IgD-negative memory B cell (primary cell): ENCODE data around the gene LRRC45. TPM values are rescaled to one million over a fixed set of nuclear protein-coding genes. Genes with fewer than 3 reads are reported as not detected.

Source experiments
- H3K27ac Mint-ChIP-seq, 3 donors: one replicate each; pipeline ENCODE4 v1.8.0; 2020 to 2022; ENCODE audit warnings: mild to moderate bottlenecking in 3 of 3, mixed read lengths in 3 of 3, moderate library complexity in 1 of 3
- H3K27me3 Mint-ChIP-seq: one replicate; pipeline ENCODE4 v1.8.0; 2021; ENCODE audit warnings: mixed read lengths
- H3K36me3 Mint-ChIP-seq: one replicate; pipeline ENCODE4 v1.8.0; 2020; ENCODE audit warnings: mild to moderate bottlenecking, mixed read lengths
- H3K4me1 Mint-ChIP-seq, 3 donors: one replicate each; pipeline ENCODE4 v1.8.0; 2020 to 2022; ENCODE audit warnings: mixed read lengths in 3 of 3, mild to moderate bottlenecking in 1 of 3
- H3K4me3 Mint-ChIP-seq, 4 donors: one replicate each; pipeline ENCODE4 v1.8.0; 2020 to 2022; ENCODE audit warnings: mild to moderate bottlenecking in 4 of 4, mixed read lengths in 4 of 4, moderate library complexity in 3 of 4
- H3K9me3 Mint-ChIP-seq, 3 donors: one replicate each; pipeline ENCODE4 v1.8.0; 2020 to 2021; ENCODE audit warnings: mixed read lengths in 3 of 3, mild to moderate bottlenecking in 1 of 3
- polyA plus RNA-seq: library from polyadenylated mRNA; unstranded; fragments of 300-500 nt; fragmentation: Illumina TruSeq; gene quantifications from one replicate; pipeline ENCODE4 v1.2.3, GENCODE V29; 2021

The LRRC45 gene
- polyA plus RNA-seq, 1 donor from 2014 or later, result 5.3 TPM

DNA sequence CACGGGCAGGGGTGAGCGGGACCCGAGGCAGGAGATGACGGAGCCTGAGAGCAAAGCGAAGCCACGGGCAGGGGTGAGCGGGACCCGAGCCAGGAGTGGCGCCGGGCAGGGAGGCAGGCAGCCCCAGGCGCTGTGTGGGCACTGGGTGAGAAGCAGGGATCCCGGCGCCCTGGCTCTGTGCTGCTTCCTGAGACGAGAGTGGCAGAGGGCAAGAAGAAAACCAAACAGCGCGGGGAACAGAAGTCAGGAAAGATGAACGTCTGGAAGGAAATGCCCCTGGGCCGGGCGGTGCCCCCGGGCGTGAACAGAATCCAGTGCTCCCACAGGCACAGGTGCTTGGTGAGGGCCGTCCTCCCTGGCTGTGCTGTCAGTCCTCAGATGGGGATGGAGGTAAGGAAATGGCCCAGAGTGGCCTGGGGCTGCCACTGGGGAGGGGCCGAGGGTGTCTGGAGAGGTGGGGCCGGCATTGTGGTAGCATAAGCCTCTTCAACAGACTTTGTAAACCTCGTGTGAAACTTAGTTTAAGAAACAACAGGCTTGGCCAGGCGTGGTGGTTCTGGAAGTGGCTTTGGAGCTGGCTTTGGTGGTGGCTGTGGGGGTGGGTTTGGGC lies 35.8 kb upstream of the LRRC45 start:
- H3K4me1 Mint-ChIP-seq, result peaks cover 2 to 9% (median 4%) of the 10 kb centered on the region in 3 donors
- H3K36me3 Mint-ChIP-seq, result peaks cover 3% of the 10 kb centered on the region
- H3K9me3 Mint-ChIP-seq, result no peaks in the 10 kb centered on the region
- no peak overlapping the region for H3K27ac Mint-ChIP-seq
- no peaks in the 10 kb centered on the region for H3K27me3 Mint-ChIP-seq
- H3K4me3 Mint-ChIP-seq, result no peak overlapping the region

GRCh38 chr17:81990836-81991683 lies 32.0 kb upstream of the LRRC45 start:
- Mint-ChIP-seq H3K36me3 (no peaks in the 10 kb centered on the region), H3K4me1 (peaks cover 0 to 7% (median 0%) of the 10 kb centered on the region in 3 donors), H3K9me3 (no peaks in the 10 kb centered on the region), H3K27me3 (no peaks in the 10 kb centered on the region), H3K4me3 (no peak overlapping the region), H3K27ac (no peak overlapping the region)

GRCh38 chr17:81991684-81992305 lies 31.3 kb upstream of the LRRC45 start:
- Mint-ChIP-seq H3K36me3 (no peaks in the 10 kb centered on the region), H3K4me3 (no peak overlapping the region), H3K27ac (no peak overlapping the region), H3K4me1 (peaks cover 0 to 7% (median 0%) of the 10 kb centered on the region in 3 donors), H3K9me3 (no peaks in the 10 kb centered on the region), H3K27me3 (no peaks in the 10 kb centered on the region)

DNA sequence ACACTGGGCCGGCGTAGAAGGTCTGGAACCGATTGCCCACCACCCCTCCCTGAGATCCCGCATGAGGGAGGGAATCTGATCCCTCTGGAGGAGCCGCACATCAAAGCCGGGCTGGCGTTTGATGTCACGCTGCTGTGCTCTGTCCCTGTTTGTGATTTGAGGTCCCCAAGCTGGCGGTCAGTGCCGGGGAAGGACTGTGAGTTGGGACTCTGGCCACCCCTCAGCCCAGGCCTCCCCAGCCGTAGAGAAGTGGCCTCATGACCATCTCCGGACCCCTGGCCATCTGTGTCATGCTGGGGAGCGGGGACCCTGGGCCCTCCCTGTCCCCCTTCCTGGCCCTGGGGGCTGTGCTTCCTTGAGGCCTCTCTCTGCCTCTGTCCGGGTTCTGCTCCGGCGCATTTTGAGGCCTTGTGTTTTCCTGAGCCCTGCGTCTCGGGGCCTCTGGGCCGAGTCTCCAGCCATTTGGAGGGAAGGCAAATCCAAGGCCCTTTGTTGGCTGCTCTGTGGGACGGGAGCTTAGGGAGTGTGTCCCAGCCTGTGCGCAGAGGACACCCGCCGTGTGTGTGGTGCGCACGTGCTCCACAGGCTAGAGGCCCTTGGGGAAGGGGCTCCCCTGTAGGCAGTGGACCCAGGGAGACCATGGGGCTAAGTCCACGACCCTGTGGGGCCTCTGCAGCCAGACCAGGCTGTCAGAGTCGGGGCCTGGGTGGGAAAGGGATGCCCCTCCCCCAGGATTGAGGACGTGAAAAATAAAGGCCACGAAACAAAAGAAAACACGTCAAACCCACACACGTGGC lies 30.6 kb upstream of the LRRC45 start:
- Mint-ChIP-seq H3K9me3 (no peaks in the 10 kb centered on the region), H3K36me3 (no peaks in the 10 kb centered on the region), H3K4me1 (peaks cover 0 to 7% (median 0%) of the 10 kb centered on the region in 3 donors), H3K4me3 (no peak overlapping the region), H3K27me3 (no peaks in the 10 kb centered on the region), H3K27ac (no peak overlapping the region)

DNA sequence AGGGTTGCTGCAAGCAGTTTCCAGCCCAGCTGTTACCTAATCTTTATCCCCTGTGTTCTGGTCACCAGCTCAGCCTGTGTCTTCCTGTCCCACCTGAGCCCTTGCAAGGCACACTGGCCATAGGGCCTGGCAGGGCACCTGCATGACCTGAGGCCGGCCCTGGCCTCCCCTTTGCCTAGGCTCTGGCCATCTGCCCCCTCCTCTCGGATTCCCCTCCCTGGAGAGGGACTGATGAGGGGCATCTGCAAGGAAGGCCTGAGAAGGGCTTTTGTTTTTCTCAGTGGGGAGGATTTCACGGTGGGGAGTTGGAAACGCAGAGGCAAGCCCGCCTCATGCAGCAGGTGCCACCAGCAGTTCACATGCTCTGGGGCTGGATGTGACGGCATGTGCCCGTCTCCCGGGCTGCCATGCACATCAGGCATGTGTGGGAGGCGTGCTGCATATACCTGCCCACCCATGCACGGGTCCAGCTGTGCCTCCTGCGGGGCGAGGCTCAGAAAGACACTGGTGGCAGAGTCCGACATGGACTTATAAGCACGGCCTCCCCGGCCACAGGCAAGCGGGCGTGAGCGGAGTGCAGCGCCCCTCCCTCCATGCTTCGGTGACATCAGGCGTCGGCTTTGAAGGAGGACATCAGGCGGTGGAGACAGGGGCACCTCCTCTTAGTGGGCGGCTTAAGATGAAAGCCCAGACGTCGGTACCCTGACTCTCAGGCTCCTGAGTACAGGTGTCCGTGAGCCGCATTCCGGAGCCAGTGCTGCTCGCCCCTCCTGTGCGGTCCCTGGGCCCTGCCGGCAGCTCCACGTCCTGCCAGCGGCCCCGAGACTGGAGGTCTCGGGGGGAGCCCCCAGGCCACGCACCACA lies 29.1 kb upstream of the LRRC45 start:
- Mint-ChIP-seq H3K27me3 (no peaks in the 10 kb centered on the region), H3K27ac (no peak overlapping the region), H3K4me3 (no peak overlapping the region), H3K4me1 (peaks cover 0 to 6% (median 0%) of the 10 kb centered on the region in 3 donors), H3K36me3 (no peaks in the 10 kb centered on the region), H3K9me3 (no peaks in the 10 kb centered on the region)

DNA sequence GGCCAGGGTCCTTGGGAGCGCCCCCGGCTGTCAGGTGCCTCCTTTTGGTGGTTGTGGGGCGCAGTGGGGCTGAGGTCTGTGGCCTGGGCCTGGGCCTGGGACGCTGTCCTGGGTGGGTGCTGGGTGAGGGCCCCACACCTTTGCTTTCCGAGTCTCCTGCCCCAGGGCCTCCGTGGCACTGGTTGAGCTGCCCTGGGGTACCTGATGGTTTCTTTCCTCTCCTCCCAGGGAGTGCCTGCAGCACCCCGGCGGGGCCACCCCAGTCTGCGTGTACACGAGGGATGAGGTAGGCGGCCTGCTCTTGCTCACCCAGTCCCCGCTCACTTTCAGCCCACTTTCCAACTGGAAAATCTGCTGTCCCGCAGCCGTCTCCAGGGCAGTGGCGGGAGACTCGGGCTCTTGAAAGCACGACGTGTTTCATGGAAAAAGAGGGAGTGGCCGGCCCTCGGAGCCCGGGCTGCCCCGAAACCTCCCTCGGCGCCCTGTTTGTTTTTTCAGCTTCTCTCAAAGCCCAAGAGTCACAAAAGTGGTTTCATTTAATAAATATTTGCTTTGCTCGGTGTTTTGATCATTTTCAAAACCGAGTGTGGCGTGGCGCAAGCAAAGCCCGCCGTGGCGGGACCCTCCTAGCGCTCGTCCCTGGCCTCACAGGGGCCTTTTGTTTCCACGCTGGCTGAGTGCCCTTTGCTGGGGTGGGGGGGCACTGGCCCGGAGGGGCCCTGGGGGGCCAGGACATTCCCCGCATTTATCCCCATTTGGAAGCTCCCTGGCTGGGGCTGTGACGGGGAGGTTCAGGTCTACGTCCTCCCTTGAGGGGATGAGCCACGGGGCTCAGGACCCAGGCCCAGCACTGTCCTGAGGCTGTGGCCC lies 28.3 kb upstream of the LRRC45 start:
- Mint-ChIP-seq H3K9me3 (no peaks in the 10 kb centered on the region), H3K27ac (no peak overlapping the region), H3K36me3 (no peaks in the 10 kb centered on the region), H3K4me1 (peaks cover 0 to 3% (median 0%) of the 10 kb centered on the region in 3 donors), H3K27me3 (no peaks in the 10 kb centered on the region), H3K4me3 (no peak overlapping the region)

GRCh38 chr17:81995463-81996231 lies 27.5 kb upstream of the LRRC45 start:
- H3K4me1 Mint-ChIP-seq, result peaks cover 0 to 3% (median 0%) of the 10 kb centered on the region in 3 donors
- no peaks in the 10 kb centered on the region for H3K9me3 Mint-ChIP-seq
- no peaks in the 10 kb centered on the region for H3K27me3 Mint-ChIP-seq
- no peak overlapping the region for H3K27ac Mint-ChIP-seq
- H3K4me3 Mint-ChIP-seq, result no peak overlapping the region
- no peaks in the 10 kb centered on the region for H3K36me3 Mint-ChIP-seq

DNA sequence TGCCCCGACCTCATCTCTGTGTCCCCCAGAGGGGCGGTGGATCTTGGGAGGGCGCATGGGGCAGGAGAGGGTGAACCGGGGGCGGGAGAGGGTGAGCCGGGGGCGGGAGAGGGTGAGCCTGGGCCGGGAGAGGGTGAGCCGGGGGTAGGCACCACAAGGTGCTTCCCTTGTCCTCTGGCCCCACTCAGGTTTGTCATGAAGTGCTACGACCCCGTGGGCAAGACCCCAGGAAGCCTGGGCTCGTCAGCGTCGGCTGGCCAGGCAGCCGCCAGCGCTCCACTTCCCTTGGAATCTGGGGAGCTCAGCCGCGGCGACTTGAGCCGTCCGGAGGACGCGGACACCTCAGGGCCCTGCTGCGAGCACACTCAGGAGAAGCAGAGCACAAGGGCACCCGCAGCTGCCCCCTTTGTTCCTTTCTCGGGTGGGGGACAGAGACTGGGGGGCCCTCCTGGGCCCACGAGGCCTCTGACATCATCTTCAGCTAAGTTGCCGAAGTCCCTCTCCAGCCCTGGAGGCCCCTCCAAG lies 26.8 kb upstream of the LRRC45 start:
- Mint-ChIP-seq H3K27me3 (no peaks in the 10 kb centered on the region), H3K27ac (no peak overlapping the region), H3K4me3 (no peak overlapping the region), H3K36me3 (no peaks in the 10 kb centered on the region), H3K4me1 (peaks cover 0 to under 1% (median 0%) of the 10 kb centered on the region in 3 donors), H3K9me3 (no peaks in the 10 kb centered on the region)

DNA sequence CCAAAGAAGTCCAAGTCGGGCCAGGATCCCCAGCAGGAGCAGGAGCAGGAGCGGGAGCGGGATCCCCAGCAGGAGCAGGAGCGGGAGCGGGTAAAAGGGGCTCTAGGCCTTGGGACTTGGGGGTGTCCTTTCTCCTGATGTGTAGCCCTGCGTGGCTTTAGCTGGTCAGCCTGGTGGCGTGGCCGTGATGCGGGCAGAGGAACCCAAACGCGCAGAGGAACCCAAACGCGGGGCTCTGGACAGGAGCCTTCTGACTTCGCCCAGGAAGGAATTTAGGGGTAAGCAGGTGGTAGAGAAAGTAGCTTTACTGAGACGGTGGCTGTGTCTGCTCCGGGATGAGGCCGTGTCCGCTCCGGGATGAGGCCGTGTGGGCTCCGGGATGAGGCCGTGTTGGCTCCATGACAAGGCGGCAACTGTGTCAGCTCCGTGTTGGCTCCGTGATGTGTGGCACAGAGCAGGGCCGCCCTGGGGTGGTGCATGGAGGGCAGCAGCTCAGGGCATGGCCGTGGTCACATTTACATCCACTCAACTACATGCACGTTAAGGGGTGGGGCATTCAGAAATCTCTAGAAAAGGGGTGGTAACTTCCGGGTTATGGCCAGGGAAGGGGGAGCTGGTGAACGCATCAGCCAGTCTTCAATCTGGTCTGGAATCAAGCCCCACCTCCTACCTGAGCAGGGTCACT lies 26.2 kb upstream of the LRRC45 start:
- no peak overlapping the region for H3K4me3 Mint-ChIP-seq
- no peaks in the 10 kb centered on the region for H3K27me3 Mint-ChIP-seq
- no peaks in the 10 kb centered on the region for H3K9me3 Mint-ChIP-seq
- H3K4me1 Mint-ChIP-seq, result no peaks in the 10 kb centered on the region
- H3K27ac Mint-ChIP-seq, result no peak overlapping the region
- H3K36me3 Mint-ChIP-seq, result no peaks in the 10 kb centered on the region

- no peaks in the 10 kb centered on the region for H3K9me3 Mint-ChIP-seq
- H3K27me3 Mint-ChIP-seq, result no peaks in the 10 kb centered on the region
- no peak overlapping the region for H3K27ac Mint-ChIP-seq
- H3K36me3 Mint-ChIP-seq, result no peaks in the 10 kb centered on the region
- no peak overlapping the region for H3K4me3 Mint-ChIP-seq
- H3K4me1 Mint-ChIP-seq, result no peaks in the 10 kb centered on the region
Measured at GRCh38 chr17:81998212-81998611, 24.9 kb upstream of the LRRC45 start.

GRCh38 chr17:81998691-81999438 lies 24.2 kb upstream of the LRRC45 start:
- Mint-ChIP-seq H3K4me3 (no peak overlapping the region), H3K36me3 (no peaks in the 10 kb centered on the region), H3K4me1 (no peaks in the 10 kb centered on the region), H3K27me3 (no peaks in the 10 kb centered on the region), H3K27ac (no peak overlapping the region), H3K9me3 (no peaks in the 10 kb centered on the region)

- Mint-ChIP-seq H3K4me3 (no peak overlapping the region), H3K36me3 (no peaks in the 10 kb centered on the region), H3K9me3 (no peaks in the 10 kb centered on the region), H3K27ac (no peak overlapping the region), H3K27me3 (no peaks in the 10 kb centered on the region), H3K4me1 (no peaks in the 10 kb centered on the region)
Measured at GRCh38 chr17:81999587-81999975, 23.5 kb upstream of the LRRC45 start.
